Measurements from ENCODE around the gene KCNK16. TPM values are rescaled to one million over a fixed set of nuclear protein-coding genes. Genes with fewer than 3 reads are reported as not detected.

KCNK16 gene
- total RNA-seq, 1 experiment from 2014 or later, result not detected

DNA sequence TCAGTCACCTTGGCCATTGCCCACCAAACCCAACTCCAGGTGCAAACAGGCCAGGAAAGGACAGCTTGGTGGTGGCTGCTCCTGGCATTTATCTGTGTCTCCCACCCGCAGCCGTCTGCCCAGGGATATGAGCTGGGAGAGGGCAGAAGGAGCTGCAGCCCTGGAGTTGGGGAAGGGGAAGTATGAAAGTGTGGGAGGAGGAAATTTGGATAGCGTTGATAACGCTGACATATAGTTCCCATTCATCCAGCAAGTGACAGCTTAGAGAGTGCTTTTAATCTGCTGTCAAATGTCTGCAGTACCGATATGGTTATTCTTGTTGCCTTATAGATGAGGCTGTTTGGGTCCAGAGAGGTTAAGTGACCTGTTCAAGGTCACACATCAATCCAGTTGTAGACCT lies 741 bp downstream of the KCNK16 start:
- Histone ChIP-seq H3K9me3 (ENCODE audit: insufficient read depth, low read depth) (no peaks in the 10 kb centered on the region), H4K20me1 (ENCODE audit: insufficient read depth) (no peaks in the 10 kb centered on the region), H3K4me3 (no peak overlapping the region), H3K27ac (no peak overlapping the region), H3K4me2 (no peak overlapping the region), H2AFZ (no peak overlapping the region), H3F3A (ENCODE audit: insufficient read depth, low read depth) (no peaks in the 10 kb centered on the region), H3K4me1 (replicated peaks; ENCODE audit: insufficient read depth) (no peaks in the 10 kb centered on the region), H3K27me3 (ENCODE audit: insufficient read depth, low read depth) (peaks cover 100% of the 10 kb centered on the region), H3K36me3 (ENCODE audit: low read depth) (no peaks in the 10 kb centered on the region), H3K9me2 (ENCODE audit: insufficient read depth) (no peaks in the 10 kb centered on the region), H3K79me2 (ENCODE audit: low read depth) (no peaks in the 10 kb centered on the region)
- no peak for DNase-seq
- ChIA-PET POLR2A (ENCODE audit: unreplicated experiment) (no interaction called here), CTCF (no interaction called here)
- no TSS peak for BruUV-seq (replicated peaks)
- no peak for TF ChIP-seq EZH2 (IDR thresholded peaks at IDR 0.05; ENCODE audit: low read depth)
- TF ChIP-seq, protein P1, sequence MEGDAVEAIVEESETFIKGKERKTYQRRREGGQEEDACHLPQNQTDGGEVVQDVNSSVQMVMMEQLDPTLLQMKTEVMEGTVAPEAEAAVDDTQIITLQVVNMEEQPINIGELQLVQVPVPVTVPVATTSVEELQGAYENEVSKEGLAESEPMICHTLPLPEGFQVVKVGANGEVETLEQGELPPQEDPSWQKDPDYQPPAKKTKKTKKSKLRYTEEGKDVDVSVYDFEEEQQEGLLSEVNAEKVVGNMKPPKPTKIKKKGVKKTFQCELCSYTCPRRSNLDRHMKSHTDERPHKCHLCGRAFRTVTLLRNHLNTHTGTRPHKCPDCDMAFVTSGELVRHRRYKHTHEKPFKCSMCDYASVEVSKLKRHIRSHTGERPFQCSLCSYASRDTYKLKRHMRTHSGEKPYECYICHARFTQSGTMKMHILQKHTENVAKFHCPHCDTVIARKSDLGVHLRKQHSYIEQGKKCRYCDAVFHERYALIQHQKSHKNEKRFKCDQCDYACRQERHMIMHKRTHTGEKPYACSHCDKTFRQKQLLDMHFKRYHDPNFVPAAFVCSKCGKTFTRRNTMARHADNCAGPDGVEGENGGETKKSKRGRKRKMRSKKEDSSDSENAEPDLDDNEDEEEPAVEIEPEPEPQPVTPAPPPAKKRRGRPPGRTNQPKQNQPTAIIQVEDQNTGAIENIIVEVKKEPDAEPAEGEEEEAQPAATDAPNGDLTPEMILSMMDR (conservative IDR thresholded peaks at IDR 0.05), result no peak
- intact Hi-C loops (cut with micrococcal nuclease; ENCODE audit: unreplicated experiment), result no loop called here

DNA sequence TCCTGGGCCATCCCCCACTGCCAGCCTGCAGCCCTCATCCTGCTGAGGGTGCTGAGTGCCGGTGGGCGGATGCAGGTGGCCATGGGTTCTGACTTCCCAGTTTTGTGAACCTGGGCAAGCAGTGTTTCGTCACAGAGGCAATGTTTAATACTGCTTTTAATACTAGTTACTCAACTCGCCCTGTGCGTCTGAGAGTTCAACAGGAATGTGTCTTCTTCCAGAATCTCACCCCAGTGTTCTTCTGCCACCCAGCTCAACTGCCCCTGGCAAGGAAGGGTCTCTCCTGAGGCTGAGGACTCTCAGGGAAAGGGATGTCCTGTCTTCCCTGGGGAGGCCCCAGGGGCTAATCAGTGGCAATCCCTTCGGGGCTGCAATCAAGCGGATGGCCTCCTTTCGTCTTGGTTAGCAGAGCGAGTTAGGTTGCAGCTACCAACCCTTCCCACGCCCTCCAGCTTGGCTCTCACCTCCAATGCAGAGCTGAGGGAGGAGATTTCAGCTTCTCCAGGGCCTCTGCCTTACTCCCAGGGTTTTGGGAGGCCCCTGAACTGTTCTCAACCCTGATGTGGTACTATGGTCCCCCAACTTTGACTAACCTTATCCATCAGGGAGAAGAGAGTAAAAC lies 2.0 kb downstream of the KCNK16 start:
- Histone ChIP-seq H3K4me1 (replicated peaks; ENCODE audit: insufficient read depth) (no peaks in the 10 kb centered on the region), H3F3A (ENCODE audit: insufficient read depth, low read depth) (no peaks in the 10 kb centered on the region), H3K9me3 (ENCODE audit: insufficient read depth, low read depth) (no peaks in the 10 kb centered on the region), H3K27ac (no peak overlapping the region), H3K4me2 (no peak overlapping the region), H3K4me3 (no peak overlapping the region), H3K36me3 (ENCODE audit: low read depth) (no peaks in the 10 kb centered on the region), H4K20me1 (ENCODE audit: insufficient read depth) (no peaks in the 10 kb centered on the region), H3K9me2 (ENCODE audit: insufficient read depth) (no peaks in the 10 kb centered on the region), H2AFZ (no peak overlapping the region), H3K79me2 (ENCODE audit: low read depth) (no peaks in the 10 kb centered on the region), H3K27me3 (ENCODE audit: insufficient read depth, low read depth) (peaks cover 100% of the 10 kb centered on the region)
- intact Hi-C loops (cut with micrococcal nuclease; ENCODE audit: unreplicated experiment), result no loop called here
- CTCF ChIA-PET, result no interaction called here
- POLR2A ChIA-PET (ENCODE audit: unreplicated experiment), result no interaction called here
- no peak for DNase-seq
- no TSS peak for BruUV-seq (replicated peaks)
- TF ChIP-seq EZH2 (IDR thresholded peaks at IDR 0.05; ENCODE audit: low read depth), result no peak
- TF ChIP-seq, protein P1 (conservative IDR thresholded peaks at IDR 0.05), result no peak

DNA sequence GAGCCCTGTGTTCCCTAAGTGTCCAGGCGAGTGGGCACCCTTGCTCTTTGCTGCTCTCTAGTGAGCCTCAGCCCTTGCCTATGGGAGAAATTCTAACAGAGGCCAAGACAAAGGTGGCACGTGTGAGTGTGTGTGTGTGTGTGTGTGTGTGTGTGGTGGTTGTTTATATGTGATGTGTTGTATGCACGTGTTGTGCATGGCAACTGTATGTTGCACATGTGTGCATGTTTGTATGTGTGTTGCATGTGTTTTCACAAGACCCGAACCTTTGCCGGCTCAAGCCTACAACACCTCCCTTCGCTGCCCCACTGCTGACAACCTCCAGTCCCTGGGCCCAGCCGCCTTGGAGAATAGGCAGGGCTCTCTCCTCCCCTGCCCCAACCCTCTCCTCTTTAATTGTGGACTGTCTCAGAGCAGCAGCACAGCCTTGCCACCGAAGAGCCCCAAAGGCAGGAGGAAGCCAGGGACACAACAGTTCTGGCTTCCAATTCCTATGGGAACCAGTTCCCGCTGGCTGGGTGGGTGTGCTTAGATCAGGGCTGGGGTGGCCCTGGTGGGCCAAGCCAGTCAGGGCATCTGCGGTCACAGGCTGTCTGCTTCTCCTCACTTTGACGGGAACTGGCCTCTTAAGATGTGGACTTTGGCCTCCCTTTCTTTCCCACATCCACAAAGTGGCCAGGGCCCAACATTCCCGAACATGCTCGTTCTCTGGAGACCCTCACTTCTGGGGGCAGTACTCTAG lies 2.7 kb downstream of the KCNK16 start:
- no peaks in the 10 kb centered on the region for H3K4me1 ChIP-seq (replicated peaks; ENCODE audit: insufficient read depth)
- no peaks in the 10 kb centered on the region for H3K9me2 ChIP-seq (ENCODE audit: insufficient read depth)
- H3K9me3 ChIP-seq (ENCODE audit: insufficient read depth, low read depth), result no peaks in the 10 kb centered on the region
- H3K36me3 ChIP-seq (ENCODE audit: low read depth), result no peaks in the 10 kb centered on the region
- no peaks in the 10 kb centered on the region for H4K20me1 ChIP-seq (ENCODE audit: insufficient read depth)
- intact Hi-C loops (cut with micrococcal nuclease; ENCODE audit: unreplicated experiment), result no loop called here
- peaks cover 97% of the 10 kb centered on the region for H3K27me3 ChIP-seq (ENCODE audit: insufficient read depth, low read depth)
- no peak overlapping the region for H3K4me3 ChIP-seq
- ChIA-PET POLR2A (ENCODE audit: unreplicated experiment) (no interaction called here), CTCF (no interaction called here)
- no peak overlapping the region for H3K27ac ChIP-seq
- no peak overlapping the region for H2AFZ ChIP-seq
- BruUV-seq (replicated peaks), result no TSS peak
- no peak for DNase-seq
- no peaks in the 10 kb centered on the region for H3K79me2 ChIP-seq (ENCODE audit: low read depth)
- H3F3A ChIP-seq (ENCODE audit: insufficient read depth, low read depth), result no peaks in the 10 kb centered on the region
- H3K4me2 ChIP-seq, result no peak overlapping the region
- TF ChIP-seq, protein P1 (conservative IDR thresholded peaks at IDR 0.05), result no peak
- TF ChIP-seq EZH2 (IDR thresholded peaks at IDR 0.05; ENCODE audit: low read depth), result no peak

Data from PC-9 (cell line).